Tibial nerve (tissue), 3 donors: ENCODE measurements around the gene FBH1.

Experiments used
- POLR2A ChIP-seq, 2 donors: fragments of 450-650 bp; IDR thresholded peaks; one replicate each; pipeline ENCODE4 v1.6.1; 2017; ENCODE audit warnings: antibody characterized with exemption in 2 of 2, mild to moderate bottlenecking in 2 of 2, moderate library complexity in 2 of 2
- TF ChIP-seq, protein P1 (sequence below), 5 experiments: fragments of 200-600 bp in 3 of 5; fragments of 450-650 bp in 2 of 5; sonication (generic) in 3 of 5; IDR thresholded peaks; one replicate each; pipeline ENCODE4 v1.5.1; 2016 to 2019; ENCODE audit warnings: antibody characterized with exemption in 5 of 5, mild to moderate bottlenecking in 3 of 5, moderate library complexity in 2 of 5

DNA sequence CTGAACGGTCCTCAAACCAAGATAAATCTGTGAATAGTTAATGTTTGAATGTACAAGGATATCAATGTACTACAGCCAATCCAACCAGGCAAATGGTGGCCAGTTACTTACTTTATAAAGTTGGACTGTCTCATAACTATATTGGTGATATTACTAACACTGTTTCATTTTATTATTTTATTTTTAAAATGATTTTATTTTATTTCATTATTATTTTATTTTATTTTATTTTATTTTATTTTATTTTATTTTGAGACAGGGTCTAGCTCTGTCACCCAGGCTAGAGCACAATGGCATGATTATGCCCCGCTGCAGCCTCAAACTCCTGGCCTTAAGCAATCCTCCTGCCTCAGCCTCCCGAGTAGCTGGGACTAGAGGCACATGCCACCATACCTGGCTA, 80.5 kb downstream of the FBH1 start:
- TF ChIP-seq, protein P1, sequence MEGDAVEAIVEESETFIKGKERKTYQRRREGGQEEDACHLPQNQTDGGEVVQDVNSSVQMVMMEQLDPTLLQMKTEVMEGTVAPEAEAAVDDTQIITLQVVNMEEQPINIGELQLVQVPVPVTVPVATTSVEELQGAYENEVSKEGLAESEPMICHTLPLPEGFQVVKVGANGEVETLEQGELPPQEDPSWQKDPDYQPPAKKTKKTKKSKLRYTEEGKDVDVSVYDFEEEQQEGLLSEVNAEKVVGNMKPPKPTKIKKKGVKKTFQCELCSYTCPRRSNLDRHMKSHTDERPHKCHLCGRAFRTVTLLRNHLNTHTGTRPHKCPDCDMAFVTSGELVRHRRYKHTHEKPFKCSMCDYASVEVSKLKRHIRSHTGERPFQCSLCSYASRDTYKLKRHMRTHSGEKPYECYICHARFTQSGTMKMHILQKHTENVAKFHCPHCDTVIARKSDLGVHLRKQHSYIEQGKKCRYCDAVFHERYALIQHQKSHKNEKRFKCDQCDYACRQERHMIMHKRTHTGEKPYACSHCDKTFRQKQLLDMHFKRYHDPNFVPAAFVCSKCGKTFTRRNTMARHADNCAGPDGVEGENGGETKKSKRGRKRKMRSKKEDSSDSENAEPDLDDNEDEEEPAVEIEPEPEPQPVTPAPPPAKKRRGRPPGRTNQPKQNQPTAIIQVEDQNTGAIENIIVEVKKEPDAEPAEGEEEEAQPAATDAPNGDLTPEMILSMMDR (IDR thresholded peaks at IDR 0.05), result no peak
- TF ChIP-seq POLR2A (IDR thresholded peaks at IDR 0.05), result no peak
